SK-N-MC (cell line): Measurements from ENCODE around the gene CYP1A1.

ENCODE experiments used
- EZH2 ChIP-seq: fragments of 200-600 bp; sonication (generic); IDR thresholded peaks from one replicate; pipeline ENCODE4 v1.6.1; 2017; ENCODE audit warnings: antibody characterized with exemption
- POLR2AphosphoS5 ChIP-seq: IDR thresholded peaks from 2 replicates; pipeline ENCODE4 v1.6.1; 2012; ENCODE audit warnings: mild to moderate bottlenecking, low read depth, low read length, borderline replicate concordance

DNA sequence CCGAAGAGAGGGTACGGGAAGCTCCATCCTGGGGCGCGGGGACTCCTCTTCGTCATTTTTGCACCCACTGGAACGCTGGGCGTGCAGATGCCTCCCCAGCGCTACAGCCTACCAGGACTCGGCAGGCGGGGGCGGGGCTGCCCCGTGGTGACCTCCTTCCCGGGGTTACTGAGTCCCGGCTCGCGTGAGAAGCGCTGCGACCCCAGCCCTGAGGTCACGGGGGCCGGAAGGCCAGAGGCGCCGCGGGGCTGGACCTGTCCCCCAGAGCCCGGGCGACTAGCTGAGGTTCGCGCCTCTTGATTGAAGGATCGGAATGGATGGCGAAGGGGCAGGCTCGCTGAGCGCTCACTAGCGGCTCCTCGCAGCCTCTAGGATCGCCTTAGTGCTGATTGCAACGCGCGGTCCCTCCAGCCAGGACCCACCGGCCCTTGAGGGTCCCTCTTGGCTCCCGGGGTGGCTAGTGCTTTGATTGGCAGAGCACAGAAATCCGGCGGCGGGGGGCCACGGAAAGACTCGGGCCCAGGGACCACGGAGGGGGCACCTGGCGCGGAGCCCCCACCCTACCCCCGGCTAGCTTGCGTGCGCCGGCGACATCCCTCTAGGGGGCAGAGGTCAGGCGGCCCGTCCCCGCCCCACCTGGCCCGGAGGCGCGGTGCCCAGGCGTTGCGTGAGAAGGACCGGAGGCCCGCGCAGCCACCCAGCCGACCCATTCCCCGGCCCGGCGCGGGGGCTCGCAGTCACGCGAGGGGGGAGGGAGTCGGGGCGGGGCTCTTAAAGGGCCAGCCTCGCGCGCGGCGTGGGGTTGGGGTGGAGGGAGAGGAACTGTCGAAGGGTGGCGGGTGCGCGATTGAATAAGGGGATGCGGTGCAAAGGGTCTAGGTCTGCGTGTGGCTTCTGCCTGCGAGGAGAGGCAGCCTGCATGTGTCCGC, 781 bp upstream of the CYP1A1 start:
- no peak for TF ChIP-seq POLR2AphosphoS5
- TF ChIP-seq EZH2 = no peak
